OCI-M2 (cell line): ENCODE measurements around the gene EIF4E2.

Experiments used
- DNase-seq: peaks from one replicate; lab custom pipeline; 2025; ENCODE audit not compliant: unreplicated experiment; lab: John Stamatoyannopoulos, UW

Gene EIF4E2

GRCh38 chr2:232537079-232537478, 13.4 kb upstream of the EIF4E2 start:
- DNase-seq: no peak

- DNase-seq: no peak
Observed at GRCh38 chr2:232537499-232537898, 13.0 kb upstream of the EIF4E2 start.

GRCh38 chr2:232538671-232539070, 11.8 kb upstream of the EIF4E2 start:
- DNase-seq: no peak

- no peak for DNase-seq
Observed at GRCh38 chr2:232539298-232540231, 10.9 kb upstream of the EIF4E2 start, which contains the start of gene CHRNG. TSS of gene CHRNG (plus strand) at chr2:232539692. CDS start at chr2:232539748, 56 bp downstream.

GRCh38 chr2:232540441-232541041, 9.9 kb upstream of the EIF4E2 start:
- no peak for DNase-seq

- no peak for DNase-seq
Observed at GRCh38 chr2:232541195-232541960, 9.1 kb upstream of the EIF4E2 start.

- no peak for DNase-seq
Observed at GRCh38 chr2:232541961-232542714, 8.4 kb upstream of the EIF4E2 start.

- DNase-seq: no peak
Observed at GRCh38 chr2:232542715-232543467, 7.6 kb upstream of the EIF4E2 start.

GRCh38 chr2:232543491-232543890, 7.0 kb upstream of the EIF4E2 start:
- DNase-seq: no peak

- no peak for DNase-seq
Observed at GRCh38 chr2:232543928-232544631, 6.4 kb upstream of the EIF4E2 start.

GRCh38 chr2:232544674-232545073, 5.8 kb upstream of the EIF4E2 start:
- no peak for DNase-seq

- DNase-seq: no peak
Observed at GRCh38 chr2:232545511-232546375, 4.7 kb upstream of the EIF4E2 start.

GRCh38 chr2:232547991-232548390, 2.5 kb upstream of the EIF4E2 start:
- DNase-seq: no peak

GRCh38 chr2:232549655-232550353, 685 bp upstream of the EIF4E2 start:
- no peak for DNase-seq

- DNase-seq: no peak
Observed at GRCh38 chr2:232551250-232551638, 755 bp downstream of the EIF4E2 start.

GRCh38 chr2:232551776-232552175, 1.3 kb downstream of the EIF4E2 start:
- DNase-seq: no peak

GRCh38 chr2:232556426-232556825, 5.9 kb downstream of the EIF4E2 start:
- DNase-seq: no peak
